T-cell (primary cell): ENCODE data around the gene YTHDC1. TPM values are rescaled to one million over a fixed set of nuclear protein-coding genes. Genes with fewer than 3 reads are reported as not detected.

ENCODE experiments used
- ATAC-seq, 4 experiments: fragments of 200-7000 bp in 3 of 4; fragments of 150-1000 bp in 1 of 4; cut with Tn5 transposase; replicated peaks in 1 of 4; 1 replicate in 3 of 4; 2 replicates in 1 of 4; pipeline ENCODE4 v1.10.0; 2021; ENCODE audit warnings: moderate library complexity in 3 of 4, mild to moderate bottlenecking in 2 of 4, moderate number of reproducible peaks in 1 of 4
- CTCF ChIA-PET, 2 donors: fragments of 300-600 bp; sonication (Branson Sonifier 250); formaldehyde crosslinking; loops; one replicate each; lab custom pipeline; 2022; ENCODE audit warnings: antibody characterized with exemption in 2 of 2; lab: Charles Lee
- POLR2A ChIA-PET, 2 donors: fragments of 300-600 bp; sonication (Branson Sonifier 250); formaldehyde crosslinking; loops; one replicate each; lab custom pipeline; 2022; ENCODE audit warnings: antibody characterized with exemption in 2 of 2; lab: Charles Lee
- DNase-seq, 35 experiments: peaks; one replicate each; pipeline versions ENCODE4 v3.0.0 to v3.0.0-alpha.2; 2013 to 2023
- H3K27ac ChIP-seq: one replicate; pipeline ENCODE4 v1.5.1; 2013; ENCODE audit warnings: low read length
- H3K27me3 ChIP-seq, 2 experiments: replicated peaks in 1 of 2; 1 replicate in 1 of 2; 2 replicates in 1 of 2; pipeline versions ENCODE4 v1.6.1 to v1.7.0; 2013; ENCODE audit warnings: low read length in 1 of 2, mixed read lengths in 1 of 2; ENCODE audit not compliant: control insufficient read depth in 2 of 2, insufficient read depth in 2 of 2; ENCODE audit errors: extremely low read depth in 1 of 2
- H3K36me3 ChIP-seq, 2 donors: 1 replicate in 1 of 2; 2 replicates in 1 of 2; pipeline versions ENCODE4 v1.6.1 to v1.7.0; 2013; ENCODE audit warnings: low read length in 1 of 2; ENCODE audit not compliant: control insufficient read depth in 2 of 2, insufficient read depth in 1 of 2; ENCODE audit errors: extremely low read depth in 1 of 2
- H3K4me1 ChIP-seq, 2 experiments: 1 replicate in 1 of 2; 2 replicates in 1 of 2; pipeline versions ENCODE4 v1.6.1 to v1.7.0; 2013; ENCODE audit warnings: low read length in 2 of 2, mixed read lengths in 1 of 2; ENCODE audit not compliant: insufficient read depth in 2 of 2, control insufficient read depth in 1 of 2; ENCODE audit errors: extremely low read depth in 1 of 2
- H3K4me3 ChIP-seq, 2 donors: 1 replicate in 1 of 2; 2 replicates in 1 of 2; pipeline versions ENCODE4 v1.5.1 to v1.7.0; 2013; ENCODE audit warnings: mild to moderate bottlenecking in 2 of 2, low read length in 1 of 2, moderate library complexity in 1 of 2; ENCODE audit not compliant: control insufficient read depth in 1 of 2; ENCODE audit errors: extremely low read depth in 1 of 2
- H3K9me3 ChIP-seq: 2 replicates; pipeline ENCODE4 v1.7.0; 2013
- H3K27ac Mint-ChIP-seq, 2 donors: one replicate each; pipeline ENCODE4 v1.8.0; 2020 to 2021; ENCODE audit warnings: mild to moderate bottlenecking in 2 of 2, mixed read lengths in 2 of 2
- H3K27me3 Mint-ChIP-seq, 2 donors: one replicate each; pipeline ENCODE4 v1.8.0; 2021 to 2022; ENCODE audit warnings: mixed read lengths in 2 of 2
- H3K36me3 Mint-ChIP-seq: one replicate; pipeline ENCODE4 v1.8.0; 2021; ENCODE audit warnings: mixed read lengths
- H3K4me1 Mint-ChIP-seq, 3 donors: one replicate each; pipeline ENCODE4 v1.8.0; 2020 to 2022; ENCODE audit warnings: mixed read lengths in 3 of 3, mild to moderate bottlenecking in 1 of 3
- H3K4me3 Mint-ChIP-seq, 3 donors: one replicate each; pipeline ENCODE4 v1.8.0; 2020 to 2022; ENCODE audit warnings: mild to moderate bottlenecking in 3 of 3, mixed read lengths in 3 of 3, moderate library complexity in 3 of 3
- H3K9me3 Mint-ChIP-seq, 3 donors: one replicate each; pipeline ENCODE4 v1.8.0; 2020 to 2022; ENCODE audit warnings: mixed read lengths in 3 of 3
- whole genome bisulfite sequencing: methylation state at CpG from one replicate; pipeline ENCODE4 v1.1.5; 2013; ENCODE audit warnings: missing lambda C conversion rate; ENCODE audit not compliant: insufficient coverage; 5-methylcytosine and 5-hydroxymethylcytosine counted together
- total RNA-seq, 35 experiments: library from RNA in 6 of 35; stranded (reverse) in 6 of 35; fragments of 120-200 nt in 1 of 35; gene quantifications; one replicate each; pipeline versions ENCODE4 v1.2.1 to v1.2.4 and lab custom pipeline; 2013 to 2026

Gene YTHDC1
- total RNA-seq, 5 donors from 2014 or later (not counting 1 experiment from before 2014, with no cell fraction given) = 163 to 233 (median 171) TPM

GRCh38 chr4:68388347-68388865 lies 38.5 kb upstream of the YTHDC1 start:
- DNase-seq = no peak
- no peak overlapping the region for H3K4me3 ChIP-seq
- H3K4me1 ChIP-seq = no peaks in the 10 kb centered on the region
- H3K27me3 Mint-ChIP-seq = peaks cover 10 to 23% of the 10 kb centered on the region in 2 donors
- H3K27ac ChIP-seq = no peak overlapping the region
- WGBS = no CpG with 5 or more reads among the region's 4 CpGs
- H3K4me1 Mint-ChIP-seq = no peaks in the 10 kb centered on the region
- no peak overlapping the region for H3K27ac Mint-ChIP-seq
- no peak overlapping the region for H3K4me3 Mint-ChIP-seq
- H3K9me3 ChIP-seq = no peaks in the 10 kb centered on the region
- no peaks in the 10 kb centered on the region for H3K9me3 Mint-ChIP-seq
- no peak for ATAC-seq
- ChIA-PET CTCF (no interaction called here), POLR2A (interaction anchor here in 1 of 2 donors (0.6 kb wide), 1 partner anchor 12 kb away, joined by 3 read pairs; no protein-coding TSS in a partner anchor)
- no peaks in the 10 kb centered on the region for H3K36me3 ChIP-seq
- H3K36me3 Mint-ChIP-seq = no peaks in the 10 kb centered on the region
- H3K27me3 ChIP-seq = peaks cover 0 to 9% of the 10 kb centered on the region in 2 experiments

DNA sequence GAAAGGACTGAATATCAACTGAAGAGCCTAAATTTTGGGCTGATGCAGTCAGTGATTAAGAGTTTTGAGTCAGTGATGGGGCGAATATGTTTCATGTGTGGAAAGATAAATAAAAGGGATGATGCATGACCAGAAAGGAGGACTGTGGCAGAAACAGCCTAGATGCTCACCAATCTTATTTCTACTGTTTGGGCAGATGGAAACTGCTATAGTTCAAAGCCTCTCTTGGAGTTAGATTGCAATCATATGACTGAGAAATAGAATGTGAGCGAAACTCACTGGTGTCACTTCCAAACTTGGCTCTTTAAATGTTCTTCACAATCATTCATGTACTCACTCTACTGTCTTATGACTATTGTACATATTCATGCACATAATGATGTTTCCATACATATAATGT lies 35.4 kb upstream of the YTHDC1 start:
- no peaks in the 10 kb centered on the region for H3K36me3 ChIP-seq
- CTCF ChIA-PET = interaction anchor here in 1 of 2 donors (0.5 kb wide), 1 partner anchor 1285 kb away, joined by 6 read pairs; no protein-coding TSS in a partner anchor

DNA sequence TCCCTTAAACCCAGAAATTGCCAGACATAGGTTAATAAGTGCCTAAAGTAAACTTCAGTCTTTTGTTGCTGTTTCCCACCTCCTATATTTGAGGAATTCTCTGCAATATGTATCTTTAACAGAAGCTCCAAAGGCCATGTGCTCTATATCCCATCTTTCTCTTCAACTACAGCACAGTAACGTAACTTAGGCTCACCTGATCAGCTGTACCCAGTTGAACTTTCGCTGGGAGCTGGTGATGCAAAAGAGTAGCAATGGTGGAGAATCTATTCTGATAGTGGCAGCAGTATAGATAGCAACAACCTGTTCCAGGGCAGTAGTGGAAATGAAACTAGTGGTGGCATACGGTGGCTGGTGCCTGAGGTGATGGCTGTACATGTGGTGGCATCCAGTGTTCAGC lies 33.2 kb upstream of the YTHDC1 start:
- H3K4me1 ChIP-seq = no peaks in the 10 kb centered on the region
- H3K4me3 ChIP-seq = no peak overlapping the region
- no peak overlapping the region for H3K27ac Mint-ChIP-seq
- ATAC-seq (no peak), DNase-seq (no peak)
- 68% methylated on average over 2 of the region's 3 CpGs for WGBS
- no peaks in the 10 kb centered on the region for H3K27me3 ChIP-seq
- H3K36me3 Mint-ChIP-seq = no peaks in the 10 kb centered on the region
- no peaks in the 10 kb centered on the region for H3K4me1 Mint-ChIP-seq
- no peaks in the 10 kb centered on the region for H3K36me3 ChIP-seq
- no peaks in the 10 kb centered on the region for H3K9me3 ChIP-seq
- no peak overlapping the region for H3K4me3 Mint-ChIP-seq
- no peaks in the 10 kb centered on the region for H3K9me3 Mint-ChIP-seq
- H3K27me3 Mint-ChIP-seq = peaks cover 11 to 24% of the 10 kb centered on the region in 2 donors
- ChIA-PET CTCF (interaction anchor here (0.7 kb wide), 2 partner anchors 66 to 1909 kb away, joined by 3 read pairs; no protein-coding TSS in a partner anchor), POLR2A (no interaction called here)
- H3K27ac ChIP-seq = no peak overlapping the region

More for the DNA sequence above, 35.4 kb upstream of the YTHDC1 start:
- H3K27ac Mint-ChIP-seq = no peak overlapping the region
- POLR2A ChIA-PET = no interaction called here
- H3K9me3 Mint-ChIP-seq = no peaks in the 10 kb centered on the region
- H3K4me3 ChIP-seq = no peak overlapping the region
- no CpG with 5 or more reads among the region's 2 CpGs for WGBS
- H3K9me3 ChIP-seq = no peaks in the 10 kb centered on the region
- DNase-seq = no peak
- H3K27me3 Mint-ChIP-seq = peaks cover 12 to 27% of the 10 kb centered on the region in 2 donors
- peaks cover 0 to 3% of the 10 kb centered on the region in 2 experiments for H3K27me3 ChIP-seq
- H3K36me3 Mint-ChIP-seq = no peaks in the 10 kb centered on the region
- H3K4me3 Mint-ChIP-seq = no peak overlapping the region
- H3K4me1 Mint-ChIP-seq = no peaks in the 10 kb centered on the region
- no peak for ATAC-seq
- no peak overlapping the region for H3K27ac ChIP-seq
- no peaks in the 10 kb centered on the region for H3K4me1 ChIP-seq

GRCh38 chr4:68378226-68378625 lies 28.3 kb upstream of the YTHDC1 start:
- ChIA-PET POLR2A (no interaction called here), CTCF (interaction anchor here (0.6 to 3.7 kb wide), 2 partner anchors 106 to 1469 kb away, joined by 3 to 26 read pairs; no protein-coding TSS in a partner anchor)
- no peak overlapping the region for H3K4me3 Mint-ChIP-seq
- H3K27me3 Mint-ChIP-seq = peaks cover 4 to 5% of the 10 kb centered on the region in 2 donors
- no peak overlapping the region for H3K27ac Mint-ChIP-seq
- H3K4me1 Mint-ChIP-seq = peaks cover 13 to 16% (median 14%) of the 10 kb centered on the region in 3 donors
- no peak overlapping the region for H3K27ac ChIP-seq
- H3K4me1 ChIP-seq = peaks cover 0 to 7% of the 10 kb centered on the region in 2 experiments
- ATAC-seq (no peak), DNase-seq (no peak)
- H3K36me3 Mint-ChIP-seq = no peaks in the 10 kb centered on the region
- no peaks in the 10 kb centered on the region for H3K36me3 ChIP-seq
- no CpG with 5 or more reads among the region's 5 CpGs for WGBS
- peaks cover 2 to 3% of the 10 kb centered on the region in 2 experiments for H3K27me3 ChIP-seq
- H3K9me3 Mint-ChIP-seq = no peaks in the 10 kb centered on the region
- H3K4me3 ChIP-seq = no peak overlapping the region
- no peaks in the 10 kb centered on the region for H3K9me3 ChIP-seq

DNA sequence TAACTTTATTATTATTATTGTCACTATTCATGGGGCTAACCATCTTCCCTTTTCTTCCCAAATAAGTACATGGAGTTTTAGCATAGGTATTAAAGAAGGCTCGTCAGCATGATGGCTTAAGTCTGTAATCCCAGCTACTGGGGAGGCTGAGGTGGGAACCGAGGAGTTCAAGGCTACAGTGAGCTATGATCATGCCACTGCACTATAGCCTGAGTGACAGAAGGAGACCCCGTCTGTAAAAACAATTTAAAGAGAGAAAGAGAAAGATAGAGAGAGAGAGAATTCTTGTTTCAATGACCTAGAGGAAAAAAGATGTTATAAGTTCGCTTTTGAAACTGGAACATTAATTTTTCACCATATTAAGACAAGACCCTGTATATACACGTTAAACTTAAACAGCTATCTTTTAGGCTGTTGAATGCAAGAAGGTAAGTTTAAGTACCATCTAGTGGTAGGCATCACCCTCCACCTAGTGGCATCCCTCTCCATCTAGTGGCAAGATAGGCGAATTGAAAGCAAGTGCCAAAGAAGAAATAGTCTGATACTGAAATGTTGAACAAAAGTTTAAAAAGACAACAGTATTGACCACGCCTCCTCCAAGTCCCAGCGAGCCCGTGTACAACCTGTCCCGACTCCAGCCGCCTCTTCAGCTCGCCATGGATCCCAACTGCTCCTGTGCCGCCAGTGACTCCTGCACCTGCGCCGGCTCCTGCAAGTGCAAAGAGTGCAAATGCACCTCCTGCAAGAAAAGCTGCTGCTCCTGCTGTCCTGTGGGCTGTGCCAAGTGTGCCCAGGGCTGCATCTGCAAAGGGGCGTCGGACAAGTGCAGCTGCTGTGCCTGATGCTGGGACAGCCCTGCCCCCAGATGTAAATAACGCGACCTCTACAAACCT lies 26.0 kb upstream of the YTHDC1 start:
- peak overlapping the region in 1 of 2 donors; percentile 49 for H3K27ac Mint-ChIP-seq
- no peak overlapping the region for H3K27ac ChIP-seq
- H3K4me3 Mint-ChIP-seq = peak overlapping the region; percentile 69 to 75 (median 71)
- 8% methylated on average over 10 of the region's 19 CpGs for WGBS
- no peaks in the 10 kb centered on the region for H3K9me3 ChIP-seq
- no peaks in the 10 kb centered on the region for H3K9me3 Mint-ChIP-seq
- no peaks in the 10 kb centered on the region for H3K36me3 ChIP-seq
- ATAC-seq = peak; percentile 75 to 82 (median 76)
- H3K27me3 ChIP-seq = peaks cover 2 to 3% of the 10 kb centered on the region in 2 experiments
- peaks cover under 1 to 3% of the 10 kb centered on the region in 2 donors for H3K27me3 Mint-ChIP-seq
- DNase-seq = peak in 34 of 35 experiments; percentile 9 to 78 (median 34)
- ChIA-PET CTCF (interaction anchor here (0.5 to 3.7 kb wide), 25 partner anchors 8 to 110 kb away, joined by 3 to 45 read pairs (median 3); partner anchors contain the start of gene YTHDC1 (in 1 of the 2)), POLR2A (interaction anchor here (0.7 to 0.8 kb wide), 2 partner anchors 13 to 15 kb away, joined by 3 read pairs; no protein-coding TSS in a partner anchor)
- peaks cover 0 to 7% of the 10 kb centered on the region in 2 experiments for H3K4me1 ChIP-seq
- H3K4me1 Mint-ChIP-seq = peaks cover 14 to 17% (median 16%) of the 10 kb centered on the region in 3 donors
- peak overlapping the region; percentile 4 to 44 for H3K4me3 ChIP-seq
- no peaks in the 10 kb centered on the region for H3K36me3 Mint-ChIP-seq

DNA sequence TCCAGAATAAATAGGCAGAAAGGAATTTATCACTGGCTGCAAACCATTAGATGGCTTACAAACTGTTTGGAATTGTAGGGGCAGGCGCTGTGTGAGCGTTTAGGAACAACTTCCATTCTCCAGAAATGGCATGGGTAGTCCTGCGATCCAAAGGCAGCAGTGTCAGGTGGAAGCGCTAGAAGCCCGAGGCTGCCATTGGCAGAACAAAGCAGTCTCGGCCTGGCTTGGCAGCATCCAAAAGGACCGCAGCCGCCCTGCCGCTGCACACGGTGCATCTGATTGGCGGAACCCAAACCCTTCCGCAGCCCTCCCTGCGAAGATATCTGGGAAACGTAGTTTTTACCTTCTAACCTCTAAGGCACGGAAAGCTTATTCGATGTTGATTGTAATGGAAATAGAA lies 23.6 kb upstream of the YTHDC1 start:
- POLR2A ChIA-PET = interaction anchor here (0.6 to 0.7 kb wide), 3 partner anchors 29 to 52 kb away, joined by 3 to 4 read pairs (median 3); no protein-coding TSS in a partner anchor
- no peaks in the 10 kb centered on the region for H3K9me3 Mint-ChIP-seq

More for the DNA sequence above, 23.6 kb upstream of the YTHDC1 start:
- H3K4me3 Mint-ChIP-seq = peak overlapping the region; percentile 46 to 71 (median 50)
- 49% methylated on average over 11 of the region's 16 CpGs for WGBS
- CTCF ChIA-PET = interaction anchor here (0.9 to 1.5 kb wide), 3 partner anchors 30 to 102 kb away, joined by 6 to 7 read pairs (median 6); no protein-coding TSS in a partner anchor
- ATAC-seq (peak; percentile 86 to 96 (median 94)), DNase-seq (peak; percentile 9 to 74 (median 41))
- peak overlapping the region; percentile 76 to 84 for H3K27ac Mint-ChIP-seq
- Histone ChIP-seq H3K27ac (no peak overlapping the region), H3K9me3 (no peaks in the 10 kb centered on the region), H3K4me1 (peaks cover 0 to 7% of the 10 kb centered on the region in 2 experiments), H3K27me3 (peaks cover 2 to 3% of the 10 kb centered on the region in 2 experiments), H3K4me3 (peak overlapping the region in 1 of 2 donors; percentile 25), H3K36me3 (no peaks in the 10 kb centered on the region)
- peaks cover 17 to 20% (median 19%) of the 10 kb centered on the region in 3 donors for H3K4me1 Mint-ChIP-seq
- no peaks in the 10 kb centered on the region for H3K36me3 Mint-ChIP-seq
- peaks cover 0 to 3% of the 10 kb centered on the region in 2 donors for H3K27me3 Mint-ChIP-seq
